ENCODE measurements around the gene EBF4. TPM values are rescaled to one million over a fixed set of nuclear protein-coding genes. Genes with fewer than 3 reads are reported as not detected.

Gene EBF4
- total and polyA plus RNA-seq, 2 of the 8 experiments (the other 6 are each of a cell fraction or from before 2014, with no cell fraction given) = 1.2 to 2.9 TPM

DNA sequence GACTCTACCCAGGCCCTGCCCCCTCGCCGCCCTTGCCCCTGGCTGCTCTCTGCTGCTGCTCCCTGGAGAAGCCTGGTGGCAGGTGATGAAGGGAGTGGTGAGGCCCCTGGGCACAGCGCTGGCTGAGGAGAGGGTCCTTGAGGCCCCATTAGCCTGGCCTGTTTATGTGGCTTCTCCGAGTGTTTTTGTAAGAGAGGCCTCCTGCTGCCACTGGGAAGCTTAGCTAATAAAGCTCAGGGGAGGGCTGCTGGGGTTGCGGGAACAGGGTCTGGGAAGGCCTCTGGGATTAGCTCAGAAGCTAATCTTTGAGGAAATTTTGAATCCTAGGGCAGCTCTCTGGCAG lies 15.5 kb downstream of the EBF4 start:
- peaks cover 0 to 46% (median 24%) of the 10 kb centered on the region in 4 experiments; a peak in 6 of 7 replicates for H3K4me1 ChIP-seq (replicated peaks in 1 of 4; ENCODE audit: control insufficient read depth in 3 of 4, insufficient read depth in 4 of 4, low read length in 3 of 4)
- DNase-seq (ENCODE audit: low read depth in 1 of 2, low spot score in 2 of 2) (no peak), FAIRE-seq (no peak)
- H2BK5ac ChIP-seq (ENCODE audit: low read depth, low read length) = no peak overlapping the region
- H3K36me3 ChIP-seq (ENCODE audit: control insufficient read depth in 2 of 4, insufficient read depth in 4 of 4, low read length in 3 of 4) = no peaks in the 10 kb centered on the region
- WGBS, 2 experiments (ENCODE audit: extremely low coverage in 1 of 2, insufficient coverage in 1 of 2, insufficient read length in 1 of 2, insufficient replicate concordance in 2 of 2, low coverage in 1 of 2, low lambda C conversion rate in 2 of 2, missing lambda C conversion rate in 1 of 2) = 60% methylated on average over 5 of the region's 5 CpGs; no CpG with 5 or more reads in 1 of the 2 experiments
- H2AFZ ChIP-seq (ENCODE audit: low read length) = no peak overlapping the region
- H3K4me3 ChIP-seq (ENCODE audit: extremely low read depth in 1 of 4, insufficient read depth in 2 of 4, low read depth in 3 of 4, low read length in 4 of 4) = no peak overlapping the region
- no peak overlapping the region for H2AK5ac ChIP-seq (ENCODE audit: low read depth, low read length)
- no peaks in the 10 kb centered on the region; the same call in 1 of the 2 replicates for H3K79me1 ChIP-seq (ENCODE audit: low read depth, low read length)
- no peak overlapping the region for H2BK15ac ChIP-seq (ENCODE audit: low read length)
- H3K27ac ChIP-seq (ENCODE audit: low read depth, low read length) = no peak overlapping the region
- H3K9me3 ChIP-seq (ENCODE audit: insufficient read depth in 2 of 2, low read depth in 1 of 2, low read length in 1 of 2) = no peaks in the 10 kb centered on the region
- H4K91ac ChIP-seq (replicated peaks; ENCODE audit: insufficient read length, low read length) = no peak overlapping the region
- H3K4ac ChIP-seq (replicated peaks; ENCODE audit: insufficient read length, low read depth, low read length) = no peak overlapping the region
- peak overlapping the region; percentile 89; the same call in 1 of the 2 replicates for H2BK20ac ChIP-seq (ENCODE audit: low read length)
- TF ChIP-seq SIN3A (conservative IDR thresholded peaks at IDR 0.05 in 1 of 2, IDR thresholded peaks at IDR 0.05 in 1 of 2; ENCODE audit: low read depth in 1 of 2, low read length in 2 of 2) (no peak), BCL11A (IDR thresholded peaks at IDR 0.05; ENCODE audit: low read depth in 2 of 2, low read length in 2 of 2) (no peak), MAFK (IDR thresholded peaks at IDR 0.05; ENCODE audit: low read depth, low read length) (no peak), SAP30 (IDR thresholded peaks at IDR 0.05; ENCODE audit: insufficient read depth, insufficient replicate concordance, low read length) (no peak), JUN (IDR thresholded peaks at IDR 0.05; ENCODE audit: low read depth, low read length) (no peak), FOSL1 (IDR thresholded peaks at IDR 0.05; ENCODE audit: insufficient read depth, low read depth, low read length) (no peak)
- TF ChIP-seq, protein P1, sequence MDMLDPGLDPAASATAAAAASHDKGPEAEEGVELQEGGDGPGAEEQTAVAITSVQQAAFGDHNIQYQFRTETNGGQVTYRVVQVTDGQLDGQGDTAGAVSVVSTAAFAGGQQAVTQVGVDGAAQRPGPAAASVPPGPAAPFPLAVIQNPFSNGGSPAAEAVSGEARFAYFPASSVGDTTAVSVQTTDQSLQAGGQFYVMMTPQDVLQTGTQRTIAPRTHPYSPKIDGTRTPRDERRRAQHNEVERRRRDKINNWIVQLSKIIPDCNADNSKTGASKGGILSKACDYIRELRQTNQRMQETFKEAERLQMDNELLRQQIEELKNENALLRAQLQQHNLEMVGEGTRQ (IDR thresholded peaks at IDR 0.05; ENCODE audit: low read length) = no peak
- H2BK12ac ChIP-seq (ENCODE audit: low read depth, low read length) = peak overlapping the region; percentile 77; the same call in 1 of the 2 replicates
- no peaks in the 10 kb centered on the region for H3K79me2 ChIP-seq (ENCODE audit: control insufficient read depth in 1 of 2, insufficient read depth in 2 of 2, low read length in 2 of 2)
- CTCF ChIA-PET (ENCODE audit: partially characterized antibody) = interaction anchor here (0.9 to 17.4 kb wide), 6 partner anchors 8 to 47 kb away, joined by 4 to 286 read pairs (median 6); no protein-coding TSS in a partner anchor
- H4K5ac ChIP-seq (ENCODE audit: insufficient read length, low read depth, low read length) = no peak overlapping the region
- no peak overlapping the region for H3K4me2 ChIP-seq (ENCODE audit: insufficient read depth in 1 of 2, low read depth in 2 of 2, low read length in 2 of 2)
- H3K18ac ChIP-seq (ENCODE audit: extremely low read depth, low read length) = no peak overlapping the region
- no peak overlapping the region for H3K23ac ChIP-seq (ENCODE audit: insufficient read length)
- POLR2A ChIA-PET (ENCODE audit: partially characterized antibody) = no interaction called here
- H3K14ac ChIP-seq (ENCODE audit: insufficient read length) = no peak overlapping the region
- peaks cover 0 to 24% (median 14%) of the 10 kb centered on the region in 4 experiments; a peak in 5 of 7 replicates for H3K27me3 ChIP-seq (replicated peaks in 1 of 4; ENCODE audit: control insufficient read depth in 3 of 4, extremely low read depth in 1 of 4, insufficient read depth in 3 of 4, low read length in 3 of 4)
- H2BK120ac ChIP-seq (replicated peaks; ENCODE audit: low read depth, low read length) = no peak overlapping the region
- H3K23me2 ChIP-seq (ENCODE audit: low read depth, low read length) = no peaks in the 10 kb centered on the region; the same call in 1 of the 2 replicates
- H3K56ac ChIP-seq (replicated peaks; ENCODE audit: insufficient read length, low read depth, low read length) = no peak overlapping the region
- no peak overlapping the region for H3K9ac ChIP-seq (replicated peaks in 1 of 4; ENCODE audit: extremely low read depth in 1 of 4, low read depth in 3 of 4, low read length in 3 of 4)
- no peak overlapping the region for H4K8ac ChIP-seq (ENCODE audit: extremely low read depth, insufficient read depth, low read length)
- no peaks in the 10 kb centered on the region for H4K20me1 ChIP-seq (replicated peaks in 1 of 2; ENCODE audit: control insufficient read depth in 1 of 2, insufficient read depth in 2 of 2, low read length in 2 of 2)

Measured in H1 (cell line).